Omental fat pad (tissue), 4 donors: ENCODE measurements around the gene SLC4A4. TPM values are rescaled to one million over a fixed set of nuclear protein-coding genes. Genes with fewer than 3 reads are reported as not detected.

Experiments used
- ATAC-seq: fragments of 150-250 bp; one replicate; pipeline ENCODE4 v1.9.1; 2016; ENCODE audit warnings: mild to moderate bottlenecking, moderate library complexity; ENCODE audit not compliant: low FRiP score
- DNase-seq: peaks from one replicate; pipeline ENCODE4 v3.0.0-alpha.2; 2019; ENCODE audit warnings: low spot score
- CTCF ChIP-seq, 3 donors: fragments of 450-650 bp; IDR thresholded peaks; one replicate each; pipeline ENCODE4 v1.5.1; 2016 to 2017; ENCODE audit warnings: antibody characterized with exemption in 3 of 3, mild to moderate bottlenecking in 3 of 3, moderate library complexity in 2 of 3
- total RNA-seq, 4 donors: library from RNA; depleted of rRNA; stranded (reverse); fragments of >200 nt; gene quantifications; one replicate each; pipeline ENCODE4 v1.1.0, GENCODE V29; 2016

Gene SLC4A4
- total RNA-seq, 4 donors from 2014 or later, result 8.4 to 45.6 (median 10.2) TPM

DNA sequence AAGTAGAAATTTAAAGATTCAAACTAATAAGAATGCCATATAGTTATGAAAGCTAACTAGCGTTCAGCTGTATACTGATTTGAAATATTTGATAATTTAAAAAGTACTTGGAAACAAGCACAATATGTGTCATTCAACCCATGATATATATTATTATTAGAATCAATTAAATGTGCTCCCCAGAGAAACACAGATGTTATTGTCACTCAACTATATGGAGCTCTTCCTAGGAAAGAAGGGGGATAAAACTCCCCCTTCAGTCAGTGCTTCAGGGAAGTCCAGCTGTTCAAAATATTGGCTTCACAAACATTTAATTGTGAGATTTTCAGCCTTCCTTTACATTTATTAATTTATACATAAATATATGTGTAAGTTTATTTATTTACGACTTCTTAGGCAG is 135.9 kb downstream of the SLC4A4 start:
- no peak for TF ChIP-seq CTCF (IDR thresholded peaks at IDR 0.05)
- DNase-seq (no peak), ATAC-seq (no peak)

DNA sequence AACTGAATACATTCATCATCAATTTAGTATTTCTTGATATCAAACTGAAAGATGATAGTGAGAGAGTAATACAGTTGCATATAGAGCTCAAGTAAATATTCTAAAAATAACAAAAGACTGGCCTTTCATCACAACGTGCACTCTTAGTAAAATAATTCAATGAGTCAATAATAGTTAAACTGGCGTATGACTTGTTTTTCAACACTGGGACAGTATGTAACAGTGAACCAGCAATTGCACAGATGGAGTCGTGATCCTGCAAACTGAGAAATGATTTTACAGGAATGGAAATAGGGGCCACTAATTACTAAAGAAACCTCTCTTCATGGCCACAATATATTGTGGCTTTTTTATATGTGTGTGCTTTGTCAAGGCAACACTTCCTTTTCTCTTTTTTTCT is 137.4 kb downstream of the SLC4A4 start:
- ATAC-seq (no peak), DNase-seq (no peak)
- no peak for TF ChIP-seq CTCF (IDR thresholded peaks at IDR 0.05)

GRCh38 chr4:71486550-71487343 is 147.9 kb downstream of the SLC4A4 start:
- DNase-seq, result no peak
- no peak for ATAC-seq
- TF ChIP-seq CTCF (IDR thresholded peaks at IDR 0.05), result no peak

DNA sequence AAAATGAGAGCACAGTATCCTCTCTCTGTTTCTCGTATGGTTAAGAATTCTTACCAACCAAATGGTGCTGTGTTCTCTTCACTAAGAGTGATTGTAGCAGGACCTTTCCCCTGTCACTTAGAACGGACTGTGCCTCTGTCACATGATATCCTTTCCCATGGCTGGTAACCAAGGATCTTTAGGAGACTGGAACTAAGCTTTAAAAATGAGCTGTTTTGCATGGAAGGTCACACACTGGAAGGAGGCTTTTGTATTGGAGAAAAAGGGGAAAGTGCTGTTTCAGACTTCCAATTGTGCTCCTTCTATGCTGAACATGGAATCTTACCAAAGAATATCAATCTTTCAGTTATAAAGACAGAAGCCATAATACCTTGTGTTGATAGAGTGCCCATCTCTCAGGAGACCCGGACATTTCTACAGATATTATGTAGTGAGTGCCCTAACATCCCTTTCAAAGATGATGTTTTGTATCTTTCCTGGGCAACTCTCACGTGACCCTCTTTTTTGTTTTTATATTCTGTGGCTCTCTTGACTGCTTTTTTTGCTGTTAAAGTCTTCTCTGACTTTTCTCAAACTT is 148.6 kb downstream of the SLC4A4 start:
- ATAC-seq (no peak), DNase-seq (no peak)

DNA sequence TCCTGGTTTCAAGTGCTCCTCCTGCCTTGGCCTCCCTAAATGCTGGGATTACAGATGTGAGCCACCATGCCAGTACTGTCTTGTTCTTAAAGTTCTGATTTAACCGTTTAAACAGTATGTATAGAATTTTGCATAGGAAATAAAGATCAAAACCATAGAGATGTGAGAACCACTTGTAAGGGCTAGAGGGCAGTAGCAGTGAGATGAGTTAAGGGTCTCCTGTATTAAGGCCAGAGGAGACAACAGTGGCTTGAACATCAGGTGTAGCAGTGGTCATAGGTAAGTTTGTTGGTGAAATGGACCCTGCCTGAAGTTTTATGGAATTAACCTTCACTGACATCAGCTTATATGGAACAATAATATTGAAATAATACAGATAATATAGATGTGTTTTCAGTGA is 155.7 kb downstream of the SLC4A4 start:
- DNase-seq (no peak), ATAC-seq (no peak)
- no peak for TF ChIP-seq CTCF (IDR thresholded peaks at IDR 0.05)

More for the DNA sequence above, 148.6 kb downstream of the SLC4A4 start:
- TF ChIP-seq CTCF (IDR thresholded peaks at IDR 0.05), result no peak

GRCh38 chr4:71495454-71495853 is 156.6 kb downstream of the SLC4A4 start:
- no peak for ATAC-seq
- no peak for TF ChIP-seq CTCF (IDR thresholded peaks at IDR 0.05)
- no peak for DNase-seq

GRCh38 chr4:71497078-71497477 is 158.3 kb downstream of the SLC4A4 start:
- ATAC-seq, result no peak
- no peak for DNase-seq

More at GRCh38 chr4:71497078-71497477, 158.3 kb downstream of the SLC4A4 start:
- no peak for TF ChIP-seq CTCF (IDR thresholded peaks at IDR 0.05)
